ENCODE data around the gene FAM168A. TPM values are rescaled to one million over a fixed set of nuclear protein-coding genes. Genes with fewer than 3 reads are reported as not detected.

Gene FAM168A
- total and polyA plus RNA-seq, 9 of the 15 experiments (the other 6 are each of a cell fraction or from before 2014, with no cell fraction given), result 0.44 to 7.2 (median 2.9) TPM

GRCh38 chr11:73439002-73439843 lies 158.7 kb downstream of the FAM168A start:
- peaks cover 2% of the 10 kb centered on the region; the same call in 1 of the 2 replicates for H4K20me1 ChIP-seq (replicated peaks; ENCODE audit: control insufficient read depth, insufficient read depth, low read length)
- H3K9me3 ChIP-seq (replicated peaks; ENCODE audit: control insufficient read depth, insufficient read depth, low read depth, low read length), result no peaks in the 10 kb centered on the region
- no peak overlapping the region for H2AFZ ChIP-seq (ENCODE audit: low read depth, low read length)
- no TSS peak for BruUV-seq (replicated peaks)
- H3K4me3 ChIP-seq, result no peak overlapping the region
- peaks cover 0 to 6% of the 10 kb centered on the region in 2 experiments; a peak in 1 of 5 replicates for H3K27me3 ChIP-seq (ENCODE audit: control insufficient read depth in 2 of 2, insufficient read depth in 2 of 2, low read length in 2 of 2)
- intact Hi-C loops (cut with micrococcal nuclease), result no loop called here
- H3K4me2 ChIP-seq (ENCODE audit: insufficient read depth, low read length), result no peak overlapping the region
- H3K4me1 ChIP-seq (replicated peaks in 1 of 2; ENCODE audit: control insufficient read depth in 2 of 2, insufficient read depth in 2 of 2, low read length in 2 of 2), result no peaks in the 10 kb centered on the region
- ATAC-seq (no peak), FAIRE-seq (no peak), DNase-seq (ENCODE audit: extremely low read depth in 1 of 4, low spot score in 3 of 4) (no peak)
- no peaks in the 10 kb centered on the region for H3K9me1 ChIP-seq (ENCODE audit: control insufficient read depth, insufficient read depth, low read length)
- no peaks in the 10 kb centered on the region for H3K36me3 ChIP-seq (ENCODE audit: control insufficient read depth, insufficient read depth, low read length)
- H3K27ac ChIP-seq (ENCODE audit: extremely low read depth, low read depth, low read length), result no peak overlapping the region
- POLR2A ChIA-PET, result interaction anchor here (0.6 to 0.9 kb wide), 5 partner anchors 10 to 594 kb away, joined by 3 read pairs; no protein-coding TSS in a partner anchor
- WGBS (ENCODE audit: insufficient coverage, low coverage, missing lambda C conversion rate), result 27% methylated on average over 5 of the region's 5 CpGs
- no peaks in the 10 kb centered on the region for H3K79me2 ChIP-seq (ENCODE audit: control insufficient read depth, insufficient read depth, low read length)
- H3K9ac ChIP-seq (ENCODE audit: insufficient read depth in 1 of 2, low read depth in 2 of 2, low read length in 2 of 2), result no peak overlapping the region
- in situ Hi-C loops (cut with MboI), result no loop called here
- CTCF ChIA-PET (ENCODE audit: low intra/inter-chr PET ratio), result no interaction called here
- no peak for TF ChIP-seq SLC30A9 (CRISPR knock-in tag; IDR thresholded peaks at IDR 0.05)
- TF ChIP-seq BCOR (IDR thresholded peaks at IDR 0.05), result no peak
- TF ChIP-seq GMEB1 (CRISPR knock-in tag; IDR thresholded peaks at IDR 0.05), result no peak
- TF ChIP-seq CEBPB (tag; IDR thresholded peaks at IDR 0.05), result no peak
- no peak for TF ChIP-seq BHLHE40 (IDR thresholded peaks at IDR 0.05; ENCODE audit: low read length)
- no peak for TF ChIP-seq ZNF134 (CRISPR knock-in tag; conservative IDR thresholded peaks at IDR 0.05)
- no peak for TF ChIP-seq E2F4 (CRISPR knock-in tag; IDR thresholded peaks at IDR 0.05; ENCODE audit: low read depth)
- no peak for TF ChIP-seq DEAF1 (CRISPR knock-in tag; IDR thresholded peaks at IDR 0.05)
- TF ChIP-seq ZKSCAN1 (IDR thresholded peaks at IDR 0.05; ENCODE audit: low read depth, low read length), result no peak
- TF ChIP-seq PTBP1 (IDR thresholded peaks at IDR 0.05; ENCODE audit: low read depth, low read length), result no peak
- TF ChIP-seq MAFF (IDR thresholded peaks at IDR 0.05; ENCODE audit: low read length), result no peak
- no peak for TF ChIP-seq HDAC3 (IDR thresholded peaks at IDR 0.05; ENCODE audit: borderline replicate concordance, partially characterized antibody)
- TF ChIP-seq OTX1 (CRISPR knock-in tag; IDR thresholded peaks at IDR 0.05), result no peak
- TF ChIP-seq ZNF174 (CRISPR knock-in tag; IDR thresholded peaks at IDR 0.05), result no peak
- TF ChIP-seq ZBTB43 (CRISPR knock-in tag; IDR thresholded peaks at IDR 0.05), result no peak
- TF ChIP-seq E2F5 (CRISPR knock-in tag; IDR thresholded peaks at IDR 0.05), result no peak
- no peak for TF ChIP-seq CREM (IDR thresholded peaks at IDR 0.05; ENCODE audit: low read depth)
